GM12878 (cell line): ENCODE data around the gene GRAMD1B. TPM values are rescaled to one million over a fixed set of nuclear protein-coding genes. Genes with fewer than 3 reads are reported as not detected.

Source experiments
- ATAC-seq: fragments of 200-7000 bp; cut with Tn5 transposase; 3 replicates; pipeline ENCODE4 v1.9.1; 2020; ENCODE audit warnings: mild to moderate bottlenecking, moderate library complexity
- BruUV-seq: library from RNA; stranded (reverse); fragments of 400-500 nt; replicated peaks from 2 replicates; lab custom pipeline; 2021; lab: Mats Ljungman, UMichigan
- CTCF ChIA-PET: fragments of 300-600 bp; sonication (Branson Sonifier 250); formaldehyde crosslinking; extraction: SDS; loops from one replicate; lab custom pipeline; 2021; ENCODE audit warnings: inconsistent platforms; lab: Yijun Ruan, JAX
- POLR2A ChIA-PET: fragments of 350-600 bp; formaldehyde crosslinking; extraction: SDS; loops from one replicate; lab custom pipeline; 2021; ENCODE audit warnings: inconsistent platforms; lab: Charles Lee
- RAD21 ChIA-PET: fragments of 300-600 bp; sonication (Branson Sonifier 250); formaldehyde crosslinking; loops from one replicate; lab custom pipeline; 2023; ENCODE audit warnings: antibody characterized with exemption; ENCODE audit not compliant: unreplicated experiment; lab: Charles Lee
- SMC1A ChIA-PET: fragments of 300-600 bp; sonication (Branson Sonifier 250); formaldehyde crosslinking; loops from one replicate; lab custom pipeline; 2023; ENCODE audit not compliant: unreplicated experiment, uncharacterized antibody; lab: Charles Lee
- DNase-seq: peaks from one replicate; pipeline ENCODE4 v3.0.0-alpha.2; 2011; ENCODE audit warnings: low read depth, low spot score
- FAIRE-seq: peaks from 3 replicates; lab custom pipeline; 2011; peaks lifted over from hg19 to GRCh38; lab: Jason Lieb, UNC
- H2AFZ ChIP-seq: 2 replicates; pipeline ENCODE4 v1.6.0; 2011; ENCODE audit warnings: low read depth, low read length, control low read depth; ENCODE audit not compliant: control insufficient read depth
- H3K27ac ChIP-seq: 2 replicates; pipeline ENCODE4 v1.5.1; 2011; ENCODE audit warnings: control low read depth; ENCODE audit not compliant: control insufficient read depth, insufficient read depth
- H3K27me3 ChIP-seq, 2 experiments: replicated peaks in 1 of 2; 2 replicates each; pipeline versions ENCODE4 v1.6.0 to v1.6.1; 2011; ENCODE audit warnings: low read length in 1 of 2; ENCODE audit not compliant: control insufficient read depth in 2 of 2, insufficient read depth in 2 of 2
- H3K36me3 ChIP-seq, 2 experiments: 2 replicates each; pipeline ENCODE4 v1.5.1; 2011; ENCODE audit warnings: low read length in 1 of 2; ENCODE audit not compliant: control insufficient read depth in 2 of 2, insufficient read depth in 2 of 2
- H3K4me1 ChIP-seq: 2 replicates; pipeline ENCODE4 v1.6.1; 2011; ENCODE audit warnings: mild to moderate bottlenecking, low read length, moderate library complexity, mixed read lengths; ENCODE audit not compliant: control insufficient read depth, insufficient read depth
- H3K4me2 ChIP-seq: 2 replicates; pipeline ENCODE4 v1.6.0; 2011; ENCODE audit warnings: control low read depth; ENCODE audit not compliant: control insufficient read depth, insufficient read depth
- H3K4me3 ChIP-seq: fragments of 200-600 bp; sonication (generic); 2 replicates; pipeline ENCODE4 v1.5.1; 2016
- H3K79me2 ChIP-seq: 2 replicates; pipeline ENCODE4 v1.6.0; 2011; ENCODE audit warnings: low read length; ENCODE audit not compliant: control insufficient read depth, insufficient read depth
- H3K9ac ChIP-seq: 2 replicates; pipeline ENCODE4 v1.8.0; 2011; ENCODE audit warnings: low read length, control low read depth, mixed read lengths; ENCODE audit not compliant: control insufficient read depth, insufficient read depth
- H3K9me3 ChIP-seq: replicated peaks from 3 replicates; pipeline ENCODE4 v1.5.1; 2011; ENCODE audit warnings: mild to moderate bottlenecking, low read length; ENCODE audit not compliant: control insufficient read depth, insufficient read depth
- H4K20me1 ChIP-seq: 2 replicates; pipeline ENCODE4 v1.6.0; 2011; ENCODE audit not compliant: control insufficient read depth, insufficient read depth
- FOXM1 ChIP-seq: IDR thresholded peaks from 2 replicates; pipeline ENCODE4 v1.6.1; 2012; ENCODE audit warnings: low read depth, mild to moderate bottlenecking, inconsistent platforms, low read length, moderate library complexity
- KAT2A ChIP-seq: conservative IDR thresholded peaks from 2 replicates; pipeline ENCODE4 v1.6.1; 2011; ENCODE audit warnings: low read depth, low read length; ENCODE audit not compliant: control insufficient read depth
- MYC ChIP-seq: IDR thresholded peaks from 2 replicates; pipeline ENCODE4 v1.6.1; 2011; ENCODE audit warnings: mild to moderate bottlenecking, low read length, moderate library complexity, inconsistent platforms; ENCODE audit not compliant: insufficient read depth, insufficient replicate concordance, insufficient read length, severe bottlenecking
- NBN ChIP-seq: fragments of 450-650 bp; IDR thresholded peaks from 2 replicates; pipeline ENCODE4 v1.6.1; 2016
- SIN3A ChIP-seq: IDR thresholded peaks from 2 replicates; pipeline ENCODE4 v1.6.1; 2012; ENCODE audit warnings: low read depth, low read length, improper control_type of control experiment
- SREBF2 ChIP-seq: IDR thresholded peaks from 2 replicates; pipeline ENCODE4 v1.6.1; 2012; ENCODE audit warnings: mild to moderate bottlenecking, low read length
- WGBS: methylation state at CpG from one replicate; pipeline ENCODE4 v1.1.6; 2016; ENCODE audit warnings: low lambda C conversion rate; ENCODE audit not compliant: insufficient replicate concordance, insufficient coverage; ENCODE audit errors: missing lambda C conversion rate; 5-methylcytosine and 5-hydroxymethylcytosine counted together
- in situ Hi-C: fragments of 300-500 bp; cut with MboI; formaldehyde crosslinking; loops from 9 replicates; pipeline ENCODE4 v1.14.3; 2018; ENCODE audit warnings: mixed read lengths
- intact Hi-C: fragments of 100-400 bp; cut with micrococcal nuclease; formaldehyde crosslinking; loops from one replicate; pipeline ENCODE4 v1.14.2; 2022; ENCODE audit not compliant: unreplicated experiment
- polyA plus RNA-seq, 11 experiments: library from polyadenylated mRNA; depleted of rRNA in 4 of 11; unstranded in 6 of 11; stranded (reverse) in 5 of 11; fragments of >200 nt; fragmentation: Nextera tagmentation in 4 of 11; fragmentation: Illumina TruSeq in 1 of 11; extraction: Ambion mirVana in 4 of 11; extraction: Trizol in 1 of 11; gene quantifications; 1 replicate in 1 of 11; 2 replicates in 10 of 11; pipeline versions ENCODE4 v1.2.1 to v1.2.3, GENCODE V29; 2011 to 2016; ENCODE audit warnings: inconsistent platforms in 2 of 11, missing spikeins in 2 of 11, low read depth in 1 of 11
- total RNA-seq, 4 experiments: library from RNA; depleted of rRNA in 3 of 4; stranded (reverse); fragments of >200 nt in 3 of 4; fragmentation: Illumina TruSeq in 1 of 4; extraction: Trizol in 1 of 4; gene quantifications; 2 replicates each; pipeline versions ENCODE4 v1.2.1 to v1.2.3, GENCODE V29; 2013 to 2021
- TF ChIP-seq, protein P1 (sequence below): fragments of 450-650 bp; IDR thresholded peaks from 2 replicates; pipeline ENCODE4 v1.6.1; 2016; ENCODE audit warnings: mild to moderate bottlenecking
- TF ChIP-seq, protein P2 (sequence below): fragments of 450-650 bp; IDR thresholded peaks from 2 replicates; pipeline ENCODE4 v1.6.1; 2017; ENCODE audit warnings: borderline replicate concordance
- TF ChIP-seq, protein P3 (sequence below): IDR thresholded peaks from 2 replicates; pipeline ENCODE4 v1.6.1; 2011; ENCODE audit warnings: low read depth, low read length, improper control_type of control experiment, borderline replicate concordance

The GRAMD1B gene
- total and polyA plus RNA-seq, 10 of the 15 experiments (the other 5 are each of a cell fraction or from before 2014, with no cell fraction given): 1.9 to 49.1 (median 26.9) TPM

DNA sequence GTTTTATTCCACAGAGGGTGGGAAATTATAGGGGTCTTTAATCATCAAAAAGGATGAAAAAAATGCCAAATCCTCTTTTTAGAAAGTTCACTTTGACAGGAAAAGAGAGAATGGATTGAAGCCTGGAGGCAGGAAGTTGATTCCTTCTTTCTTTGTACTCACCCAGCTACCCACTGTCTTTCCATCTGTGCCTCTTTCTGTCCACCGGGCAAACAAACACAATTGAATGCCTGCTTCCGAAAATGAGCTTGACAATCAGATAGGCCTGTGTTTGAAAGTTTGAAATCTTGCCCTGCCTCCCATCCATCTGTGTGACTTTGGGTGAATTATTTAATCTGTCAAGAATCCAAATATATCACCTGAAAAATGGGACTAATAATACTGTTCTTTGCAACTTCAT is 143.2 kb downstream of the GRAMD1B start (continued):
- TF ChIP-seq FOXM1 (no peak), MYC (no peak), KAT2A (no peak)
- TF ChIP-seq, protein P1, sequence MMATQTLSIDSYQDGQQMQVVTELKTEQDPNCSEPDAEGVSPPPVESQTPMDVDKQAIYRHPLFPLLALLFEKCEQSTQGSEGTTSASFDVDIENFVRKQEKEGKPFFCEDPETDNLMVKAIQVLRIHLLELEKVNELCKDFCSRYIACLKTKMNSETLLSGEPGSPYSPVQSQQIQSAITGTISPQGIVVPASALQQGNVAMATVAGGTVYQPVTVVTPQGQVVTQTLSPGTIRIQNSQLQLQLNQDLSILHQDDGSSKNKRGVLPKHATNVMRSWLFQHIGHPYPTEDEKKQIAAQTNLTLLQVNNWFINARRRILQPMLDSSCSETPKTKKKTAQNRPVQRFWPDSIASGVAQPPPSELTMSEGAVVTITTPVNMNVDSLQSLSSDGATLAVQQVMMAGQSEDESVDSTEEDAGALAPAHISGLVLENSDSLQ: no peak

DNA sequence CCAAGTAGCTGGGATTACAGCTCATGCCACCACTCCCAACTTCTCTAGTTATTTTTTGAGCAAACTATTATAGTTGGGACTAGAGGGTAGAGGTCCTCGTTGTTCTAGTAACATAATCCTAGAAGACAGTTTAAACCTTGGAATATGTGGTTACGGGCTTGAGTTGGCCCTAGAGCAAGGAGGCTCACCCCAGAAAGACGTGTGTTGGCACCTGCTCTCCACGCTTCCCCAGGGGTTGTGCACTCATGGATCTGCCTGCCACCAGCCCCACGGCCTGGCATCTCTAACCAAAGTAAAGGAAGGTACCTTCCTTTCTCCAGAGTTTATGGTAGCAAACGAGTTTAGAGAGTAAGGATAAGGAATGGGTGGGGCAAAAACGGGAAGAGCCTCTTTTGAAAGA is 145.4 kb downstream of the GRAMD1B start:
- peaks cover 12% of the 10 kb centered on the region for H3K4me1 ChIP-seq
- no peaks in the 10 kb centered on the region for H3K9me3 ChIP-seq
- POLR2A ChIA-PET: no interaction called here
- TF ChIP-seq, protein P2, sequence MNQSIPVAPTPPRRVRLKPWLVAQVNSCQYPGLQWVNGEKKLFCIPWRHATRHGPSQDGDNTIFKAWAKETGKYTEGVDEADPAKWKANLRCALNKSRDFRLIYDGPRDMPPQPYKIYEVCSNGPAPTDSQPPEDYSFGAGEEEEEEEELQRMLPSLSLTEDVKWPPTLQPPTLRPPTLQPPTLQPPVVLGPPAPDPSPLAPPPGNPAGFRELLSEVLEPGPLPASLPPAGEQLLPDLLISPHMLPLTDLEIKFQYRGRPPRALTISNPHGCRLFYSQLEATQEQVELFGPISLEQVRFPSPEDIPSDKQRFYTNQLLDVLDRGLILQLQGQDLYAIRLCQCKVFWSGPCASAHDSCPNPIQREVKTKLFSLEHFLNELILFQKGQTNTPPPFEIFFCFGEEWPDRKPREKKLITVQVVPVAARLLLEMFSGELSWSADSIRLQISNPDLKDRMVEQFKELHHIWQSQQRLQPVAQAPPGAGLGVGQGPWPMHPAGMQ: no peak
- no peak for TF ChIP-seq SIN3A
- TF ChIP-seq, protein P3, sequence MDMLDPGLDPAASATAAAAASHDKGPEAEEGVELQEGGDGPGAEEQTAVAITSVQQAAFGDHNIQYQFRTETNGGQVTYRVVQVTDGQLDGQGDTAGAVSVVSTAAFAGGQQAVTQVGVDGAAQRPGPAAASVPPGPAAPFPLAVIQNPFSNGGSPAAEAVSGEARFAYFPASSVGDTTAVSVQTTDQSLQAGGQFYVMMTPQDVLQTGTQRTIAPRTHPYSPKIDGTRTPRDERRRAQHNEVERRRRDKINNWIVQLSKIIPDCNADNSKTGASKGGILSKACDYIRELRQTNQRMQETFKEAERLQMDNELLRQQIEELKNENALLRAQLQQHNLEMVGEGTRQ: no peak
- no peak for TF ChIP-seq NBN
- TF ChIP-seq SREBF2: no peak
- H3K4me3 ChIP-seq: no peak overlapping the region
- H3K36me3 ChIP-seq: peaks cover 0 to 4% of the 10 kb centered on the region in 2 experiments; a peak in 2 of 4 replicates
- no peaks in the 10 kb centered on the region; the same call in 1 of the 2 replicates for H4K20me1 ChIP-seq
- DNase-seq (no peak), ATAC-seq (no peak), FAIRE-seq (no peak)
- no peak overlapping the region for H3K4me2 ChIP-seq
- in situ Hi-C loops (no loop called here), intact Hi-C loops (loop anchor here (5.0 kb wide), 1 partner anchor 463 kb away; no protein-coding TSS in a partner anchor)
- BruUV-seq: no TSS peak
- H3K79me2 ChIP-seq: no peaks in the 10 kb centered on the region
- CTCF ChIA-PET: interaction anchor here (1.8 to 4.1 kb wide), 11 partner anchors 9 to 328 kb away, joined by 7 to 47 read pairs (median 19); no protein-coding TSS in a partner anchor
- SMC1A ChIA-PET: interaction anchor here (1.3 to 2.8 kb wide), 8 partner anchors 10 to 168 kb away, joined by 4 to 30 read pairs (median 8); no protein-coding TSS in a partner anchor
- RAD21 ChIA-PET: interaction anchor here (1.3 to 2.2 kb wide), 8 partner anchors 14 to 168 kb away, joined by 3 to 23 read pairs (median 10); no protein-coding TSS in a partner anchor
- H3K27ac ChIP-seq: no peak overlapping the region
- WGBS: 12% methylated on average over 7 of the region's 7 CpGs
- no peak overlapping the region for H3K9ac ChIP-seq
- H3K27me3 ChIP-seq: no peaks in the 10 kb centered on the region
- no peak overlapping the region for H2AFZ ChIP-seq
